Fibroblast of lung (primary cell): ENCODE data around the gene GCLC.

ENCODE experiments used
- CTCF ChIP-seq, 2 donors: IDR thresholded peaks in 1 of 2; conservative IDR thresholded peaks in 1 of 2; 1 replicate in 1 of 2; 2 replicates in 1 of 2; pipeline ENCODE4 v1.5.1; 2011 to 2012; ENCODE audit warnings: low read length in 2 of 2, control low read depth in 1 of 2, inconsistent platforms in 1 of 2, low read depth in 1 of 2, mild to moderate bottlenecking in 1 of 2
- EZH2 ChIP-seq: IDR thresholded peaks from 2 replicates; pipeline ENCODE4 v1.5.1; 2012; ENCODE audit warnings: low read length, control low read depth, mild to moderate bottlenecking; ENCODE audit errors: missing control alignments

- TF ChIP-seq EZH2 (no peak), CTCF (conservative IDR thresholded peaks at IDR 0.05 in 1 of 2, IDR thresholded peaks at IDR 0.05 in 1 of 2; ENCODE audit: low read depth in 1 of 2, low read length in 2 of 2) (no peak)
These were observed 22.8 kb upstream of the GCLC start for GRCh38 chr6:53567701-53568100.
